IPS DF 6.9 (cell line): ENCODE results near the gene UBB.

ENCODE experiments used
- DNase-seq: peaks from one replicate; pipeline ENCODE4 v3.0.0-alpha.2; 2013; ENCODE audit warnings: low read depth, low spot score
- H3K27ac ChIP-seq: one replicate; pipeline ENCODE4 v1.5.1; 2013; ENCODE audit warnings: low read length, control low read depth
- H3K27me3 ChIP-seq: 2 replicates; pipeline ENCODE4 v1.6.1; 2013; ENCODE audit warnings: mild to moderate bottlenecking, low read length; ENCODE audit not compliant: control insufficient read depth, insufficient read depth
- H3K36me3 ChIP-seq: 2 replicates; pipeline ENCODE4 v1.6.1; 2013; ENCODE audit warnings: low read length; ENCODE audit not compliant: control insufficient read depth, insufficient read depth
- H3K4me1 ChIP-seq: 2 replicates; pipeline ENCODE4 v1.6.1; 2013; ENCODE audit warnings: low read length; ENCODE audit not compliant: control insufficient read depth, insufficient read depth
- H3K4me3 ChIP-seq: 2 replicates; pipeline ENCODE4 v1.5.1; 2013; ENCODE audit warnings: mild to moderate bottlenecking, low read length
- H3K9me3 ChIP-seq: 2 replicates; pipeline ENCODE4 v1.6.1; 2013; ENCODE audit warnings: low read length, inconsistent platforms; ENCODE audit not compliant: control insufficient read depth, insufficient read depth
- WGBS: extraction: QIAGEN DNeasy Blood & Tissue Kit; methylation state at CpG from one replicate; pipeline ENCODE4 v1.1.7; 2013; ENCODE audit warnings: mixed read lengths, missing lambda C conversion rate; ENCODE audit not compliant: insufficient read length, insufficient coverage; 5-methylcytosine and 5-hydroxymethylcytosine counted together

Gene UBB

GRCh38 chr17:16351831-16352230 is 29.1 kb upstream of the UBB start:
- no CpG with 5 or more reads among the region's 10 CpGs for WGBS
- Histone ChIP-seq H3K4me1 (no peaks in the 10 kb centered on the region), H3K27me3 (no peaks in the 10 kb centered on the region), H3K9me3 (no peaks in the 10 kb centered on the region), H3K27ac (no peak overlapping the region), H3K4me3 (peak overlapping the region; percentile 93; the same call in 1 of the 2 replicates), H3K36me3 (peaks cover 10% of the 10 kb centered on the region)
- DNase-seq: no peak

- H3K27me3 ChIP-seq: no peaks in the 10 kb centered on the region
- DNase-seq: no peak
- no peaks in the 10 kb centered on the region for H3K9me3 ChIP-seq
- no CpG with 5 or more reads among the region's 25 CpGs for WGBS
- no peak overlapping the region for H3K27ac ChIP-seq
- no peaks in the 10 kb centered on the region for H3K4me1 ChIP-seq
- peak overlapping the region; percentile 93; the same call in 1 of the 2 replicates for H3K4me3 ChIP-seq
- peaks cover 10% of the 10 kb centered on the region for H3K36me3 ChIP-seq
Measured at GRCh38 chr17:16352303-16352666, 28.6 kb upstream of the UBB start.

- WGBS: no CpG with 5 or more reads among the region's 75 CpGs
- H3K4me1 ChIP-seq: no peaks in the 10 kb centered on the region
- no peaks in the 10 kb centered on the region for H3K27me3 ChIP-seq
- no peak for DNase-seq
- H3K4me3 ChIP-seq: peak overlapping the region; percentile 93
- H3K9me3 ChIP-seq: no peaks in the 10 kb centered on the region
- peaks cover 10% of the 10 kb centered on the region for H3K36me3 ChIP-seq
- no peak overlapping the region for H3K27ac ChIP-seq
Measured at GRCh38 chr17:16352667-16353316, 28.1 kb upstream of the UBB start.

- no CpG with 5 or more reads among the region's 83 CpGs for WGBS
- DNase-seq: no peak
- Histone ChIP-seq H3K27ac (no peak within 1 kb of the TSS), H3K27me3 (no peaks in the 10 kb centered on the region), H3K9me3 (no peaks in the 10 kb centered on the region), H3K36me3 (peaks cover 8% of the 10 kb centered on the region), H3K4me3 (peak within 1 kb of the TSS; percentile 93), H3K4me1 (no peaks in the 10 kb centered on the region)
Measured at GRCh38 chr17:16353317-16354174, 27.3 kb upstream of the UBB start, which contains the start of gene CENPV. CENPV (minus strand) TSS chr17:16353469; CDS start chr17:16353436, 33 bp downstream.

GRCh38 chr17:16354585-16354984 is 26.3 kb upstream of the UBB start:
- no peaks in the 10 kb centered on the region for H3K36me3 ChIP-seq
- H3K9me3 ChIP-seq: no peaks in the 10 kb centered on the region
- DNase-seq: no peak
- no CpG with 5 or more reads among the region's 14 CpGs for WGBS
- no peaks in the 10 kb centered on the region for H3K27me3 ChIP-seq
- H3K4me3 ChIP-seq: no peak overlapping the region
- H3K4me1 ChIP-seq: no peaks in the 10 kb centered on the region
- H3K27ac ChIP-seq: no peak overlapping the region

GRCh38 chr17:16358394-16358793 is 22.5 kb upstream of the UBB start:
- DNase-seq: no peak
- Histone ChIP-seq H3K4me3 (no peak overlapping the region), H3K27me3 (no peaks in the 10 kb centered on the region), H3K9me3 (no peaks in the 10 kb centered on the region), H3K27ac (no peak overlapping the region), H3K4me1 (no peaks in the 10 kb centered on the region), H3K36me3 (no peaks in the 10 kb centered on the region)

- Histone ChIP-seq H3K4me3 (no peak overlapping the region), H3K27ac (no peak overlapping the region), H3K36me3 (no peaks in the 10 kb centered on the region), H3K9me3 (no peaks in the 10 kb centered on the region), H3K4me1 (no peaks in the 10 kb centered on the region), H3K27me3 (no peaks in the 10 kb centered on the region)
- DNase-seq: no peak
- WGBS: no CpG with 5 or more reads among the region's 8 CpGs
Measured at GRCh38 chr17:16361874-16362273, 19.0 kb upstream of the UBB start.

- H3K4me3 ChIP-seq: no peak overlapping the region
- H3K4me1 ChIP-seq: no peaks in the 10 kb centered on the region
- no peak for DNase-seq
- H3K9me3 ChIP-seq: no peaks in the 10 kb centered on the region
- WGBS: no CpG with 5 or more reads among the region's 6 CpGs
- no peaks in the 10 kb centered on the region for H3K36me3 ChIP-seq
- no peaks in the 10 kb centered on the region for H3K27me3 ChIP-seq
- H3K27ac ChIP-seq: no peak overlapping the region
Measured at GRCh38 chr17:16363749-16364536, 16.9 kb upstream of the UBB start.

GRCh38 chr17:16364625-16365024 is 16.3 kb upstream of the UBB start:
- Histone ChIP-seq H3K9me3 (no peaks in the 10 kb centered on the region), H3K27me3 (no peaks in the 10 kb centered on the region), H3K27ac (no peak overlapping the region), H3K4me1 (no peaks in the 10 kb centered on the region), H3K4me3 (no peak overlapping the region), H3K36me3 (no peaks in the 10 kb centered on the region)
- DNase-seq: no peak

GRCh38 chr17:16371742-16372141 is 9.1 kb upstream of the UBB start:
- H3K4me3 ChIP-seq: no peak overlapping the region
- no peaks in the 10 kb centered on the region for H3K9me3 ChIP-seq
- no peak overlapping the region for H3K27ac ChIP-seq
- H3K36me3 ChIP-seq: no peaks in the 10 kb centered on the region
- no peak for DNase-seq
- no peaks in the 10 kb centered on the region for H3K4me1 ChIP-seq
- WGBS: no CpG with 5 or more reads among the region's 5 CpGs
- no peaks in the 10 kb centered on the region for H3K27me3 ChIP-seq
